ENCODE results near the gene ADORA1.

GRCh38 chr1:203185061-203185461, 57.5 kb downstream of the ADORA1 start:
- TF ChIP-seq JUN (IDR thresholded peaks at IDR 0.05; ENCODE audit: borderline replicate concordance, insufficient read depth, insufficient read length, low read depth) = no peak
- TF ChIP-seq CTCF (IDR thresholded peaks at IDR 0.05; ENCODE audit: extremely low read depth in 1 of 2, insufficient read depth in 1 of 2, low read depth in 1 of 2, low read length in 2 of 2) = no peak
- TF ChIP-seq POLR2A (IDR thresholded peaks at IDR 0.05; ENCODE audit: low read depth, low read length) = no peak
- TF ChIP-seq POLR2AphosphoS5 (IDR thresholded peaks at IDR 0.05; ENCODE audit: insufficient read depth, low read depth, low read length) = no peak
- no peak for TF ChIP-seq MYC (IDR thresholded peaks at IDR 0.05; ENCODE audit: low read depth, low read length)
- TF ChIP-seq FOS (IDR thresholded peaks at IDR 0.05; ENCODE audit: borderline replicate concordance, insufficient read depth, low read length) = no peak
- TF ChIP-seq EZH2 (IDR thresholded peaks at IDR 0.05; ENCODE audit: borderline replicate concordance, low read depth, low read length, severe bottlenecking) = no peak
- no peak for TF ChIP-seq MAX (IDR thresholded peaks at IDR 0.05; ENCODE audit: insufficient read depth, insufficient read length)
